ENCODE measurements around the gene TOP3B.

The TOP3B gene

DNA sequence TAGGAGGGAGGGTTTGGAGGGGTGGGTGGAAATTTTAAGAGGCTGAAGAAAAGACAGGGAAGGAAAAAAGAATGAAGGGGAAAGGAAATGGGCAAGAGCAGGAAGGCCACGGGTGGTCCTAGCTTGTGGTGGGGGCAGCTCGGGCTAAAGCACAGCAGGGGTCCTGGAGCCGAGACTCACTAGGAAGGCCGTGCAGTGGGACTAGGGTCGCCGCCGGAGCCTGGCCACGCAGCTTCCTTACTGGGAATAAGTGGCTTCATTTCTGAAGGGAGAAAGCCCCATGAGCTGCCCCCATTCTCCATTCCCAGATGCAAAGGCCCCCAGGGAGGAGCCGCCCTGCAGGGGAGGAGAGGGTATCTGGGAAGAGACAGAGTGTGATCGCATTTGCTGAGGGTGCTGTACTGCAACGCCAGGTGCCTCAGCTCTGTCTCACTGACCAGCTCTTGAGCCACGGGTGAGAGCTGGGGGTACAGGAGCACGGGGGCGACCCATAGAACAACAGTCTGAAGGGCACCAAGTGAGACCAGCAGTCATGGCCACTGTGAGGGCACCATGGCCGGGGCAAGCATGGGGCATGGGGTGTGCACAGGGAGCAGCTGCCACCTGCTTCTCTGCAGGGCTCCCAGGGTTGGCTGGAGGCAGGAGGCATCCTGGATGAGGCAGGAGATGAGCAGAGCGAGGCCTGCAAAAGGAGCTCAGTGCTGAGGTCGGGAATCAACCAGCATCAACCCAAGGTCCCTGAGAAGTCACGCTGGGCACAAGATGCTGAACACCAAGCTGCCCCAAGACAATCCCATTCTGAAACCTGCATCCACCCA, 11.6 kb downstream of the TOP3B start:
- TF ChIP-seq NFIC (IDR thresholded peaks at IDR 0.05) (no peak), FOXM1 (IDR thresholded peaks at IDR 0.05; ENCODE audit: borderline replicate concordance, low read depth) (no peak), RAD21 (IDR thresholded peaks at IDR 0.05; ENCODE audit: low read depth) (no peak), TCF12 (IDR thresholded peaks at IDR 0.05; ENCODE audit: low read depth) (no peak), TEAD4 (IDR thresholded peaks at IDR 0.05) (no peak), CEBPB (IDR thresholded peaks at IDR 0.05) (no peak), YY1 (IDR thresholded peaks at IDR 0.05; ENCODE audit: low read depth) (no peak), ZBTB7A (IDR thresholded peaks at IDR 0.05; ENCODE audit: low read depth) (no peak)
- TF ChIP-seq, protein P1, sequence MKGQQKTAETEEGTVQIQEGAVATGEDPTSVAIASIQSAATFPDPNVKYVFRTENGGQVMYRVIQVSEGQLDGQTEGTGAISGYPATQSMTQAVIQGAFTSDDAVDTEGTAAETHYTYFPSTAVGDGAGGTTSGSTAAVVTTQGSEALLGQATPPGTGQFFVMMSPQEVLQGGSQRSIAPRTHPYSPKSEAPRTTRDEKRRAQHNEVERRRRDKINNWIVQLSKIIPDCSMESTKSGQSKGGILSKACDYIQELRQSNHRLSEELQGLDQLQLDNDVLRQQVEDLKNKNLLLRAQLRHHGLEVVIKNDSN (IDR thresholded peaks at IDR 0.05) = no peak
- TF ChIP-seq, protein P2, sequence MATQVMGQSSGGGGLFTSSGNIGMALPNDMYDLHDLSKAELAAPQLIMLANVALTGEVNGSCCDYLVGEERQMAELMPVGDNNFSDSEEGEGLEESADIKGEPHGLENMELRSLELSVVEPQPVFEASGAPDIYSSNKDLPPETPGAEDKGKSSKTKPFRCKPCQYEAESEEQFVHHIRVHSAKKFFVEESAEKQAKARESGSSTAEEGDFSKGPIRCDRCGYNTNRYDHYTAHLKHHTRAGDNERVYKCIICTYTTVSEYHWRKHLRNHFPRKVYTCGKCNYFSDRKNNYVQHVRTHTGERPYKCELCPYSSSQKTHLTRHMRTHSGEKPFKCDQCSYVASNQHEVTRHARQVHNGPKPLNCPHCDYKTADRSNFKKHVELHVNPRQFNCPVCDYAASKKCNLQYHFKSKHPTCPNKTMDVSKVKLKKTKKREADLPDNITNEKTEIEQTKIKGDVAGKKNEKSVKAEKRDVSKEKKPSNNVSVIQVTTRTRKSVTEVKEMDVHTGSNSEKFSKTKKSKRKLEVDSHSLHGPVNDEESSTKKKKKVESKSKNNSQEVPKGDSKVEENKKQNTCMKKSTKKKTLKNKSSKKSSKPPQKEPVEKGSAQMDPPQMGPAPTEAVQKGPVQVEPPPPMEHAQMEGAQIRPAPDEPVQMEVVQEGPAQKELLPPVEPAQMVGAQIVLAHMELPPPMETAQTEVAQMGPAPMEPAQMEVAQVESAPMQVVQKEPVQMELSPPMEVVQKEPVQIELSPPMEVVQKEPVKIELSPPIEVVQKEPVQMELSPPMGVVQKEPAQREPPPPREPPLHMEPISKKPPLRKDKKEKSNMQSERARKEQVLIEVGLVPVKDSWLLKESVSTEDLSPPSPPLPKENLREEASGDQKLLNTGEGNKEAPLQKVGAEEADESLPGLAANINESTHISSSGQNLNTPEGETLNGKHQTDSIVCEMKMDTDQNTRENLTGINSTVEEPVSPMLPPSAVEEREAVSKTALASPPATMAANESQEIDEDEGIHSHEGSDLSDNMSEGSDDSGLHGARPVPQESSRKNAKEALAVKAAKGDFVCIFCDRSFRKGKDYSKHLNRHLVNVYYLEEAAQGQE (IDR thresholded peaks at IDR 0.05; ENCODE audit: low read depth) = no peak

DNA sequence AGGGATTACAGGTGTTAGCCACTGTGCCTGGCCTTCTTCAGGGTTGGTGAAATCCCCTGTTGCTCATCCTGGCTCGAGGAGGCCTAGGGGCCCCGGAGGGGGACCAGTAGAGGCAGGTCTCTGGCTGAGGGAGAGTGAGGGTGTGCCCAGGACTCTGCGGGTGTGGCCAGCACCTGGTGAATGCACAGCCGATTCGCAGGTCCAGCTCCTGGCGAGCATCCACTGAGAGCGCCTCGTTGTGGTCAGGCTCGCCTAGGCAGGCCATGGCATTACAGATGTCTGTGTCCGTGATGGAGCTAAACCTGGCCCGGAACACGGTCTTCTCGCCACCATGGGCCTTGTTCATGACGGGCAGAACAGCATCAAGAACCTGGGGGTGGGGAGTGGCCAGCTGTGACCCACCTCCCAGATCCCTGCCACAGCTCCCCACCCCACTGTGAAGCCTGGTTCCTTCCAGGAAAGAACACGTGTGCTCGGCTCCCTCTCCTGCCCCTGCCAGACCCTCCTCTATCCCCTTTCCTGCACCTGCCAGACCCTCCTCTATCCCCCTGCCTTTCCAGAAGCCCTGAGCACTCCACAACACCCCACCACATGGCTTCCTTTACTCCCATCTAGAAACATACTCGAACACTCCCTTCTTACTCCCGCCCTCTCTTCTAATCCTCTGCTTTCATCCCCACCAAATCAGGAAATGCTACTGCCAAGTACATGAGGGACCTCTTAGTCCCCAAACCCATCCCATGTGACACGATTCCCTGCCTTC, 12.4 kb downstream of the TOP3B start:
- no peak for TF ChIP-seq NFIC (IDR thresholded peaks at IDR 0.05)
- no peak for TF ChIP-seq EGR1 (IDR thresholded peaks at IDR 0.05)
- no peak for TF ChIP-seq RAD21 (IDR thresholded peaks at IDR 0.05; ENCODE audit: low read depth)

DNA sequence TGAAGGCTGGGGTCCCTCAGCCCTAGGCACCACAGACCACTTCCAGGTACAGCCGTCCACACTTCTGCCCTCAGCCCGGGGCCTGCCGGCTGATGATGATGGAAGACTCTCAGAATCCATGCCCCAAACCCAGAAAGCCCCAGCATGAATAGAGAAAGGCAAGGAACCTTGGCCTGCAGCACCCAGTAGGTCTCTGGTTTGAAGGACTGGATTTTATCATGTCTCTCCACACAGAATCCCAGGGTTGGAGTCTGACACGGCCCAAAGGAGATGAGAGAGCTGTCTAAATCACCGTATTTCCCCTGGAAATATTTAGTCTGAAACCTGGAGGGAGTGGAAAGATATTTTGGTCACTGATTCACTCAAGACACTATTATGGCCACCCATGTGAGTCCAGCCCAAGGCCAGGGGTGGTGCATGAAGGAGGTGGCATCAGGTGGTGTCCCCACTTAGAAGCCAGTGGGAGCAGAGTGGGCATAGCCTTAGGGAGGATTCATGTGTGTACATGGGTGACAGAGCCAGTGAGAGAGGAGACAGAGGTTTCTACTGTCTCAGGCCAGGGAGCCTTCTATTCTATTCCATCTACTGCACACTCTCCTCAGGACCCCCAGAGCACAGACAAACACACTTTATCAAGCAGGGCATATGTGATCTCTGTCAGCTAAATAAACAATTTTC, 14.0 kb downstream of the TOP3B start:
- TF ChIP-seq ZBTB7A (IDR thresholded peaks at IDR 0.05; ENCODE audit: low read depth) (no peak), NFIC (IDR thresholded peaks at IDR 0.05) (no peak), CREB1 (IDR thresholded peaks at IDR 0.05; ENCODE audit: low read depth) (no peak)
- TF ChIP-seq, protein P1 (IDR thresholded peaks at IDR 0.05) = no peak
- TF ChIP-seq, protein P2 (IDR thresholded peaks at IDR 0.05; ENCODE audit: low read depth) = no peak

DNA sequence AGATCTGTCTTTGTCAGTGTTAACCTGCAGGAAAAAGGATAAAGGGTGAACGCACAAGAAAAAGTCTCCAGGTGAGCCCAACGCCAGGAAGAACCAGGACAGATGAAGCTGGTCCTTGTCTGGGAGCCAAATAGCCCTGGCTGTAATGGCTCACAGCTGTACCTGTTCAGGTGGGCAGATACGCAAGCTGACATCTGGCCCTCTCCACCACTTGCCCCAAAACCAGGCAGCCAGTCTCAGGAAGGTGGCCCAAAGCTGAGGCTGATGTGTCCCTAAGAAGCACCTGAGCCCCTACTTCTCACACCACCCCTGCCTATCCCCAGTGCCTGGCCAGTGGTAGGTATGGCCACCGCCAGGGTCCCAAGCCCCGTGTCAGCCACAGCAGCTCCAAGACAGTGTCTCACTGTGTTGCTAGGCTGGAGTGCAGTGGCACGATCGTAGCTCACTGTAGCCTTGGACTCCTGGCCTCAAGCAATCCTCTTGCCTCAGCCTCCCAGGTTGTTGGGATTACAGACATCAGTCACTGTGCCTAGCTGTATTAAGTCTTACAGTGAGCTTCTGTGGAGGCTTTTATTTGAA, 14.8 kb downstream of the TOP3B start:
- TF ChIP-seq EGR1 (IDR thresholded peaks at IDR 0.05) = no peak
- no peak for TF ChIP-seq TEAD4 (IDR thresholded peaks at IDR 0.05)
- TF ChIP-seq CEBPB (IDR thresholded peaks at IDR 0.05) = no peak
- no peak for TF ChIP-seq TCF12 (IDR thresholded peaks at IDR 0.05; ENCODE audit: low read depth)
- TF ChIP-seq ZBTB7A (IDR thresholded peaks at IDR 0.05; ENCODE audit: low read depth) = no peak
- TF ChIP-seq, protein P1 (IDR thresholded peaks at IDR 0.05) = no peak
- no peak for TF ChIP-seq EP300 (IDR thresholded peaks at IDR 0.05; ENCODE audit: borderline replicate concordance)
- TF ChIP-seq TAF1 (IDR thresholded peaks at IDR 0.05; ENCODE audit: low read depth) = no peak
- TF ChIP-seq NFIC (IDR thresholded peaks at IDR 0.05) = no peak

DNA sequence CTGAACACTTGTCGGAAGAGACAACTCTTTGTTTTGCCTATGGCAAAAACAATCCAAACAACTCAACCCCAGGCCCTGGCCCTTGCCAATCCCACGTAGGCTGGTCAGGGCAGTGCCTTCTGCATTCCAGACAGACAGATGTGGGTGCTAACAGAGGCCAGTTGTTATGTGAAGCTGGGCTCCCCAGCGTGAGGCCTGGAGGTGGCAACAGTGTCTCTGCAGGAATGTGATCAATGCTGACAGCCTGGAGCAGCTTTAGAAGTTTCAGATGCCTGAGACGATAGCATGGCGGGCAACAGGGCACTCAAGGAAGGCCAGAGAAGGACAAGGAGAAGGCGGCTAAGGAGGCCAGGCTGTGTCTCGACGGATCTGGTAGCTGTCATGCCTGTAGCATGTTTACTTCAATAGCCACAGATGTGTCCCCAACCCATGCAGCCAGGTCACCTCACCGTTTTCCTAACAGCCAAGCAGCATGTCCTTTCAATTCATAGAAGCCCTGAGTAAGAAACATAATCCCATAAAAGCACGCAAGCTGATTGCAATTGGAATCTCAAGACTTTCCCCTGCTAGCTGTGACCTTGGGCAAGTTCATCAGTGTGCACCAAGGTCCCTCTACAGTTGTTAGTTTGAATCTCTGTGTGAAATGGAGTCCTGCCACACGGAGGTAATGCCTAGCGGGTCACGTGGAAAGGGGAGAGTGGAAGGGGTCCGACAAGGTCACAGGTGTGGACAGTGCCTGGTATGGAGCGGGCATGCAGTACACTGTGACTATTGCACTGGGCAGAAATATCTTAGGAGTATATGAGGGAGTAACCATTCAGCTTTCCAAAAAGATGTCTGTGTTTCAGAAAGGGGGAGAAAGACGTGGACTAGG, 15.7 kb downstream of the TOP3B start:
- TF ChIP-seq, protein P1 (IDR thresholded peaks at IDR 0.05) = no peak
- no peak for TF ChIP-seq ZBTB7A (IDR thresholded peaks at IDR 0.05; ENCODE audit: low read depth)
- no peak for TF ChIP-seq RAD21 (IDR thresholded peaks at IDR 0.05; ENCODE audit: low read depth)
- no peak for TF ChIP-seq TAF1 (IDR thresholded peaks at IDR 0.05; ENCODE audit: low read depth)
- no peak for TF ChIP-seq FOXM1 (IDR thresholded peaks at IDR 0.05; ENCODE audit: borderline replicate concordance, low read depth)
- no peak for TF ChIP-seq CEBPB (IDR thresholded peaks at IDR 0.05)
- TF ChIP-seq, protein P3, sequence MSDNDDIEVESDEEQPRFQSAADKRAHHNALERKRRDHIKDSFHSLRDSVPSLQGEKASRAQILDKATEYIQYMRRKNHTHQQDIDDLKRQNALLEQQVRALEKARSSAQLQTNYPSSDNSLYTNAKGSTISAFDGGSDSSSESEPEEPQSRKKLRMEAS (IDR thresholded peaks at IDR 0.05) = no peak
- no peak for TF ChIP-seq YY1 (IDR thresholded peaks at IDR 0.05; ENCODE audit: low read depth)
- no peak for TF ChIP-seq CREB1 (IDR thresholded peaks at IDR 0.05; ENCODE audit: low read depth)
- no peak for TF ChIP-seq EP300 (IDR thresholded peaks at IDR 0.05; ENCODE audit: borderline replicate concordance)
- TF ChIP-seq TCF12 (IDR thresholded peaks at IDR 0.05; ENCODE audit: low read depth) = no peak
- TF ChIP-seq TEAD4 (IDR thresholded peaks at IDR 0.05) = no peak
- TF ChIP-seq EGR1 (IDR thresholded peaks at IDR 0.05) = no peak
- TF ChIP-seq, protein P2 (IDR thresholded peaks at IDR 0.05; ENCODE audit: low read depth) = no peak
- TF ChIP-seq NFIC (IDR thresholded peaks at IDR 0.05) = no peak

Measured in Ishikawa (cell line).